ENCODE measurements around the gene LTBP1. TPM values are rescaled to one million over a fixed set of nuclear protein-coding genes. Genes with fewer than 3 reads are reported as not detected.

The LTBP1 gene
- total RNA-seq, 1 donor from 2014 or later: 0.07 TPM

DNA sequence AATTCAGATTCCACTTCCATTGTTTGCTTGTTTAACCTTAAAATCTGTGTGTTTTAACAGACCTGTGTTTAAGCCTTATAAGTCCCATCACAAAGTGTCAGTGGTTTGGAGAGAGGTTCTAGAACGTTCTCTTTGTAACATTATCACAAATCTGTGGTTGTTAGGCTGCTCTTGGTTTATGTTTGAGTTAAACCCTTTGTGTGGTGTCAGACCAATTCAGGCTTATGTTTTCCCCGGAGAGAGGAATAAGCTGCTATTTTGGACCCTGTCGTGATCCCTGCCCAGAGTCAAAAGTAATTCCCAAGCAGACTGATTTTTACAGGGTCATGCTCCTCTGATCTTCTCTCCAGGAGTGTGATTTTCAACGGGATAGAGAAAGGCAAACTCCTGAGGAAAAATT lies 43.8 kb upstream of the LTBP1 start:
- ChIA-PET POLR2A (no interaction called here), CTCF (no interaction called here)
- no peaks in the 10 kb centered on the region for H3K36me3 Mint-ChIP-seq (ENCODE audit: low read depth)
- no peak overlapping the region for H3K4me3 Mint-ChIP-seq
- ATAC-seq (ENCODE audit: low read depth) (no peak), DNase-seq (no peak)
- intact Hi-C loops (cut with micrococcal nuclease): no loop called here
- H3K27me3 Mint-ChIP-seq: peaks cover 22% of the 10 kb centered on the region
- TF ChIP-seq, protein P1, sequence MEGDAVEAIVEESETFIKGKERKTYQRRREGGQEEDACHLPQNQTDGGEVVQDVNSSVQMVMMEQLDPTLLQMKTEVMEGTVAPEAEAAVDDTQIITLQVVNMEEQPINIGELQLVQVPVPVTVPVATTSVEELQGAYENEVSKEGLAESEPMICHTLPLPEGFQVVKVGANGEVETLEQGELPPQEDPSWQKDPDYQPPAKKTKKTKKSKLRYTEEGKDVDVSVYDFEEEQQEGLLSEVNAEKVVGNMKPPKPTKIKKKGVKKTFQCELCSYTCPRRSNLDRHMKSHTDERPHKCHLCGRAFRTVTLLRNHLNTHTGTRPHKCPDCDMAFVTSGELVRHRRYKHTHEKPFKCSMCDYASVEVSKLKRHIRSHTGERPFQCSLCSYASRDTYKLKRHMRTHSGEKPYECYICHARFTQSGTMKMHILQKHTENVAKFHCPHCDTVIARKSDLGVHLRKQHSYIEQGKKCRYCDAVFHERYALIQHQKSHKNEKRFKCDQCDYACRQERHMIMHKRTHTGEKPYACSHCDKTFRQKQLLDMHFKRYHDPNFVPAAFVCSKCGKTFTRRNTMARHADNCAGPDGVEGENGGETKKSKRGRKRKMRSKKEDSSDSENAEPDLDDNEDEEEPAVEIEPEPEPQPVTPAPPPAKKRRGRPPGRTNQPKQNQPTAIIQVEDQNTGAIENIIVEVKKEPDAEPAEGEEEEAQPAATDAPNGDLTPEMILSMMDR (IDR thresholded peaks at IDR 0.05): no peak
- no peaks in the 10 kb centered on the region for H3K4me1 Mint-ChIP-seq
- no peaks in the 10 kb centered on the region for H3K9me3 Mint-ChIP-seq
- no peak overlapping the region for H3K27ac Mint-ChIP-seq

- Mint-ChIP-seq H3K4me1 (no peaks in the 10 kb centered on the region), H3K27me3 (peaks cover 14% of the 10 kb centered on the region), H3K4me3 (no peak overlapping the region), H3K9me3 (no peaks in the 10 kb centered on the region), H3K36me3 (ENCODE audit: low read depth) (no peaks in the 10 kb centered on the region), H3K27ac (no peak overlapping the region)
- POLR2A ChIA-PET: no interaction called here
- CTCF ChIA-PET: no interaction called here
- ATAC-seq (ENCODE audit: low read depth): no peak
- DNase-seq: no peak
- intact Hi-C loops (cut with micrococcal nuclease): no loop called here
- TF ChIP-seq, protein P1 (IDR thresholded peaks at IDR 0.05): no peak
Observed at GRCh38 chr2:32904074-32904473, 42.7 kb upstream of the LTBP1 start.

DNA sequence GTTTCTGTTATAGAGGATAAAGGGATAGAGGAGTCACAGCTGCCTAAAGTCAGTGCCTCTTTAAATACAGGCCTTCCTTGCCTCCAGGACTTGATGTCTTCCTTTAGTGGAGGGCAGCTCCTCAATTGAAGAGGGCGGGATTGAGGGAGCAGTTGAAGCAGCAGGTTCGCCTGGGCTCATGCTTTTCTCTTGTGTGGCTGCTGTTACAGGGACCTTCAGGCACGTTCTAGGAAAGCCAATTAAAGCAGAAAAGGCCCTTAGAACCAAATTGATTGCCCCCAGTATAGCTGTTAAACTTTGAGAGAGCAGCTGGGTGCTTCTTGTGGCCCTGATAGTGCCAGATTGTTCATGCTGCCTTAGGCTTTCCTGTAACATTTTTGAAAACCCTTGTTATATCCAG lies 42.0 kb upstream of the LTBP1 start:
- Mint-ChIP-seq H3K36me3 (ENCODE audit: low read depth) (no peaks in the 10 kb centered on the region), H3K27ac (no peak overlapping the region), H3K9me3 (no peaks in the 10 kb centered on the region), H3K4me1 (no peaks in the 10 kb centered on the region), H3K27me3 (peaks cover 13% of the 10 kb centered on the region), H3K4me3 (no peak overlapping the region)
- DNase-seq: no peak
- intact Hi-C loops (cut with micrococcal nuclease): no loop called here
- TF ChIP-seq, protein P1 (IDR thresholded peaks at IDR 0.05): no peak
- no peak for ATAC-seq (ENCODE audit: low read depth)
- CTCF ChIA-PET: no interaction called here
- POLR2A ChIA-PET: no interaction called here

DNA sequence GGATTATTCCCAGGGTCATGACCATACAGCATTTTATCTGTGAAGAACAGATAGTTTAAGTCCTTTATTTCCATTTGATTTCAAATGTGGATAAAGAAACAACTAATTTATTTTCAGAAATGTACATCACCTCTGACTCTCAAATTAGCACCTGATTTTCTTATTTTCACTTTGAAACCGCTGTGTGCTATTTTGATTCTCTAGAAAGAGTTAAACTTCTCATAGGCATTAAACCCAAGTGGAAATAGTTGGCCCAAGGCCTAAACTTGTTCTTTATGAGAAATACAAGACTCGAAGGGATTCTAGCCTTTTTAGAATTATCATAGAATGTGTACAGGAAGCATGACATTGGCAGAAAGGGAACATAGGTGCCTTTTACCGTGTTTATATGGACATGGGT lies 41.5 kb upstream of the LTBP1 start:
- no peak for ATAC-seq (ENCODE audit: low read depth)
- Mint-ChIP-seq H3K36me3 (ENCODE audit: low read depth) (no peaks in the 10 kb centered on the region), H3K4me3 (no peak overlapping the region), H3K9me3 (no peaks in the 10 kb centered on the region), H3K27ac (no peak overlapping the region), H3K27me3 (peaks cover 13% of the 10 kb centered on the region), H3K4me1 (no peaks in the 10 kb centered on the region)
- TF ChIP-seq, protein P1 (IDR thresholded peaks at IDR 0.05): no peak
- ChIA-PET CTCF (no interaction called here), POLR2A (no interaction called here)
- intact Hi-C loops (cut with micrococcal nuclease): no loop called here
- no peak for DNase-seq

GRCh38 chr2:32910883-32911598 lies 35.7 kb upstream of the LTBP1 start:
- ChIA-PET CTCF (no interaction called here), POLR2A (no interaction called here)
- Mint-ChIP-seq H3K4me3 (no peak overlapping the region), H3K9me3 (no peaks in the 10 kb centered on the region), H3K27me3 (peaks cover 2% of the 10 kb centered on the region), H3K4me1 (peaks cover 10% of the 10 kb centered on the region), H3K36me3 (ENCODE audit: low read depth) (no peaks in the 10 kb centered on the region), H3K27ac (no peak overlapping the region)
- no peak for DNase-seq
- intact Hi-C loops (cut with micrococcal nuclease): no loop called here
- TF ChIP-seq, protein P1 (IDR thresholded peaks at IDR 0.05): no peak
- ATAC-seq (ENCODE audit: low read depth): no peak

All from activated B cell treated with CpG ODN at 0.5 μM for 24 hours (primary cell).